Right ventricle myocardium inferior (tissue), 1 donor: ENCODE data around the gene AURKAIP1. TPM values are rescaled to one million over a fixed set of nuclear protein-coding genes. Genes with fewer than 3 reads are reported as not detected.
A peak's percentile ranks its signal among the peaks of the same experiment; 100 is the strongest.
"Not testable (repeated sequence)": the region's sequence is repeated elsewhere in the genome, so short reads cannot be mapped to it uniquely, and the experiment has no call there.

ENCODE experiments used
- ATAC-seq: fragments of 200-7000 bp; cut with Tn5 transposase; one replicate; pipeline ENCODE4 v1.9.1; 2020; ENCODE audit warnings: mild to moderate bottlenecking, moderate library complexity
- DNase-seq: peaks from one replicate; pipeline ENCODE4 v3.0.0; 2021; ENCODE audit errors: missing footprints
- intact Hi-C: fragments of 100-400 bp; cut with DNase I; formaldehyde crosslinking; loops from one replicate; pipeline ENCODE4 v1.11.0; 2022
- total RNA-seq: library from RNA; stranded (reverse); fragmentation: NEBNext Ultra II Directional; extraction: Animal tissue kit (Norgen Biotek cat#: 25700); gene quantifications from one replicate; pipeline ENCODE4 v1.2.1, GENCODE V29; 2021
- donor health status: DM: no; HTN: yes; CAD: no; lungs with severe emphysema.

The AURKAIP1 gene
- total RNA-seq, 1 donor from 2014 or later: 265 TPM

DNA sequence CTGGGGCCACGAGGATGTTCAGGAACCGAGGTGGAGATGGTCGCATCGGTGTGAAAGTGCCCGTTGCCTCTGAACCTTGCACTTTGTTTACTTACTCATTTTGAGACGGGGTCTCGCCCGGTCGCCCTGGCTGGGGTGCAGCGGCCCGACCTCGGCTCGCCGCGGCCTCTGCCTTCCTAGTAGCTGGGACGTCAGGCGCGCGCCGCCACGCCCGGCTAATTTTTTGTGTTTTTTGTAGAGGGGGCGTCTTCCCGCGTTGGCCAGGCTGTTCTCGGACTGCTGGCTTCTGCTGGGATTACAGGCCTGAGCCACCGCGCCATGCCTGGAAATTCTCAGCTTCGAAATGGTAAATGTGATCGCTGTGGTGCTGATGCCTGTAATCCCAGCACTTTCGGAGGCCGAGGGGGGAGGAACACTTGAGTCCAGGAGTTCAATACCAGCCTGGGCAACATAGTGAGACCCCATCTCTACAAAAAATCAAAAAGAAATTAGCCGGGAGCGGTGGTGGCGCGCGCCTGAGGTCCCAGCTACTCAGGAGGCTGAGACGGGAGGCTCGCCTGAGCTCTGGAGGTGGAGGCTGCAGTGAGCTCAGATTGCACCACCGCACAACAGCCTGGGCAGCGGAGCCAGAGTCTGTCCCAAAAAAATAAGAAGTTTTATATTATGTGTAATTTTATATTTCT is 32.8 kb upstream of the AURKAIP1 start:
- ATAC-seq (no peak), DNase-seq (no peak)
- intact Hi-C loops: loop anchor here (5.0 kb wide), 1 partner anchor 35 kb away; no protein-coding TSS in a partner anchor

DNA sequence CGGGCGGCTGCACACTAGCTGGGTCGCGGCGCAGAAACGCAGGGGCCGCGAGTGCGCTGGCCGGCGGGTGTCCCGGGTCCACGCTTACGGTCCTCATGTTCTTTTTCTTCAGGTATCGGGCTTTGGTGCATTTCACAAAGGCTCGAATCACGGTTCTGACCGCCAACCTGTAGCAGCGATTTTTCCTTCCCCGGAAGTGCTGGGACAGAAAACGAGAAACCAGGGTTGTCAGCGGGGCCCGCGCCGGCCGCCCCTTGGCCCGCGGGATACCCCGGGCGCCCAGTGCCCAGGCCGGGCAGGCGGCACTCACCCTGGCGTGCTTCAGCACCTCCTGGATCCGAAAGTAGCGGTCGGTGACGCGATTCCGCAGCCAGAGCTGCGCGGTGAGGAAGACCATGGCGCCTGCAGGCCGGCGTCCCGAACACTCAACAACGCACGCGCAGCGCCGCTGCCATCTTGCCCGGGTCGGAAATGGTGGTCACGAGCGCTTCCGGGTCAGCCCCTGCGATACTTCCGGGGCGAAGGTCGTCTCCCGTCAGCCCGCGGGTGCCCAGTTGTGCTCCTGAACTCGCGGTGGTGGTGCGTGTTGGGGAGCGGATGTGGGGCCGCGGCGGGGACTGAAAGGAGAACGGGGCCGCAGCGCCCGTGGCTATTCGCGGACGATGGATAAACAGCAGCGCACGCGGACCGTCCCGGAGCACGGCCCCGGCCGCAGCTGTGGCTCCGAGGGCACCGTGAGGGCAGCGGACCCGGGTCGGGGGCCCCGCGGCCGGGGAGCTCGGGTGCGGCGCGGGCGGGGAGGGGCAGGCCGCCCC is 32.0 kb upstream of the AURKAIP1 start, which contains the start of gene MRPL20:
Gene MRPL20 (minus strand): TSS at position 473 of the 815 bp plus-strand sequence. CDS start 76 bp downstream, at position 397.
- intact Hi-C loops: loop anchor here (5.0 kb wide), 1 partner anchor 35 kb away; no protein-coding TSS in a partner anchor

DNA sequence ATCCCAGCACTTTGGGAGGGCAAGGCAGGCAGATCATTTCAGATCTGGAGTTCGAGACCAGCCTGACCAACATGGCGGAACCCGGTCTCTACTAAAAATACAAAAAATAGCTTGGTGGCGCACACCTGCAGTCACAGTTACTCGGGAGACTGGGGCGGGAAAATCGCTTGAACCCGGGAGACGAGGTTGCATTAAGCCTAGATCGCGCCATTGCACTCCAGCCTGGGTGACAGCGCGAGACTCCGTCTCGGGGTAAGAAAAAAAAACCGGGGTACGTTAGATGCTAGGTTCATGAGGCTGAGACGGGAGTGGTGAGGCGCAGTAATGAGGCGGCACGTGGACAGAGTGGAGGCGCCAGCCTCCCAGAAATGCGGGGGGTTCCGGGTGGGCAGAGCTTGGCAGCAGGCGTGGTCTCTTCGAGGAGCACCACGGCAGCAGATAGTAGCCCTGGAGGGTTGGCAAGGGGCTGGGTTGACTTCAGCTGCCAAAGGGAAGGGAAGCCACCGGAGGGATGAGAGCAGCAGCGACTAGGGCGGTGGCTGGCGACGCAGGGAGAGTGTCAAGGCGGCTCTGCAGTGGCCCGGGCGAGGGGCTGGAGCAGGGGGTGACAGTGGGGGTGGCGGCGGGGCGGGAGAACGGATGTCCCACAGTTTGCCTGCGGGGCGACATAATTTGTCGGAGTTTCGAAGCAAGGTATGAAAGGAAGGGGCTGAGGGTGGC is 31.3 kb upstream of the AURKAIP1 start:
- DNase-seq (no peak), ATAC-seq (no peak)
- intact Hi-C loops: loop anchor here (5.0 kb wide), 1 partner anchor 36 kb away; no protein-coding TSS in a partner anchor

More for the DNA sequence above, 32.0 kb upstream of the AURKAIP1 start, which contains the start of gene MRPL20:
- DNase-seq (peak; percentile 98), ATAC-seq (peak; percentile 98)

DNA sequence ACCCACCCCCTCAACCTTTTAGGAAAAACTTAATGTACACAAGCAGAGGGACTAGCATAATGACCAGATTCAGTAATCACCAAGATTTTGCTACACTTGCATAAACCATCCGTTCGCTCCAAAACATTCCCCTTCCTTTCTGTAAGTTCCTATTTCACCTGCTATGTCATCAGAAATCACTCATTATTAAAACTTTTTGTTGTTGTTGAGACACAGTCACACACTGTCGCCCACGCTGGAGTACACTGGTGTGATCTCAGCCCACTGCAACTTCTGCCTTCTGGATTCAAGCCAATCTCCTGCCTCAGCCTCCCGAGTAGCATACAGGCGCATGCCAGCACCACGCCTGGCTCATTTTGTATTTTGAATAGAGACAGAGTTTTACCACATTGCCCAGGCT is 28.6 kb upstream of the AURKAIP1 start:
- intact Hi-C loops: no loop called here

DNA sequence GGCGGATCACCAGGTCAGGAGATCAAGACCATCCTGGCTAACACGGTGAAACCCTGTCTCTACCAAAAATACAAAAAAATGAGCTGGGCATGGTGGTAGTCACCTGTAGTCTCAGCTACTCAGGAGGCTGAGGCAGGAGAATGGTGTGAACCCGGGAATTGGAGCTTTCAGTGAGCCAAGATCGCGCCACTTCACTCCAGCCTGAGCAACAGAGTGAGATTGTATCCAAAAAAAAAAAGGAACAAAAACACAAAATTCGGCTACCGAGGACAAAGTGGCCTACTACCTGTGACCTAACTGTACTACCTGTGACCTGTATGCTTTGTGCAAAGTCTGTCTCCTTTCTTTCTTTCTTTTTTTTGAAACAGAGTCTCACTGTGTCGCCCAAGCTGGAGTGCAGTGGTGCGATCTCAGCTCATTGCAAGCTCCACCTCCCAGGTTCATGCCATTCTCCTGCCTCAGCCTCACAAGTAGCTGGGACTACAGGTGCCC is 27.9 kb upstream of the AURKAIP1 start:
- ATAC-seq, intact Hi-C loops: not testable (repeated sequence)
- peak; percentile 32 for DNase-seq

More for the DNA sequence above, 28.6 kb upstream of the AURKAIP1 start:
- DNase-seq (peak; percentile 34), ATAC-seq (no peak)

DNA sequence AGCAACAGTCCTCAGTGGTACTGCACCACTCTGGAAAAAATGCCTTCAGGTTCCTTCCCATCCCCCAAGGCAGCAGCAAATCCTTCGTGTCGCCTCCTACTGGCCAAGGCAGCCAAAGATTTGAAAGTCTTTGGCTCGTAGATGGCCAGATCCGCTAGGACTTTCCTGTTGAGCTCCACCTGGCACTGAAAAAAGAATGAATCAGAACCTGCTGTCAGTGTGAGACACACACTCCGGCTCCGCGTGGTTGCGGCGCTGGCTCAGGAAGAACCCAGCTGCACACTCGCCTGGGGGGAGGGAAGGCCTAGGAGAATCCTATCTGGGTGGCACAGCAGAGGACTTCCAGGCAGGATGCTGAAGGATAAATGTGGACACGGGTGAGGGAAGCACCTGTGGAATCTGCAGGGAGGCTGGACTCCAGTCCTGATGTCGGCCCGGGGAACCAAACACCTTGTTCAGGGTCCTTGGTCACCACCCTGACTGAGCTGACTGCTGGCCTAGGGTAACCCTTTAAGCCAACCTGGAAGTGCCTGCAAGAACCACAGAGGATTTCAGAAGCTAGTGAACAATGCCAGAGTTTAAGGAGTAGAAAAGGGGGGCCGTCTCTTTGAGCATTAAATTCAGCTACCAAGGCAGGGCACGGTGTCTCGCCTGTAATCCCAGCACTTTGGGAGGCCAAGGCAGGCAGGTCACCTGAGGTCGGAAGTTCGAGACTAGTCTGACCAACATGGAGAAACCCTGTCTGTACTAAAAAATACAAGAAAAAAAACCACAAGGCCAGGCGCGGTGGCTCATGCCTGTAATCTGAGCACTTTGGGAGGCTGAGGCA is 27.3 kb upstream of the AURKAIP1 start:
- intact Hi-C loops: no loop called here
- peak; percentile 53 for DNase-seq
- ATAC-seq: no peak

DNA sequence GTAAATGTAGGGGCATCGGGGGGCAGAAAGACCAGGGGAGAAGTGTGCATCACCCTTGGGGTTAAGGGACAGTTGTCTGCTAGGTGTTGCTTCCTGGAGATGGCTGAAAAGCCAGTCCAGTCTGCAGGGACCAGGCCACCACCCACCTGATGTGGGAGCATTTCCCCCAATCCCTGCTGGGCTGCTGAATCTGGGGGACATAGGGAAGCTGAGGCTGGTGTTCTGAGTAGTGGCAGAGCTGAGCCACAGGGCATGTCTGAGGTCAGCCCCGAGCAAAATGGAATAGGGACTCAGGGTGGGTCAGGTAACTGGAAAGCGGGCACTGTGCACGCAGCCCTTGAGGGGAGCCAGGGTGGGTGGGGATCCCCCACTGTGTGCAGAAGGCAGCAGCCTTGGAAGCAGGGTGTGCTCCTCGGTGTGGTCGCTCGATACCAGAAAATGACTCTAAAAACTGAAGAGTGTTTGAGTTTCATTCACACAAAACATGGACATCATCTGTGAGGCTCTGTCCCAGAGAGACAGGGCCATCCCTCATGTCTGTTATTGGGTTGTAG is 26.5 kb upstream of the AURKAIP1 start:
- intact Hi-C loops: no loop called here
- DNase-seq: peak; percentile 62
- ATAC-seq: no peak

DNA sequence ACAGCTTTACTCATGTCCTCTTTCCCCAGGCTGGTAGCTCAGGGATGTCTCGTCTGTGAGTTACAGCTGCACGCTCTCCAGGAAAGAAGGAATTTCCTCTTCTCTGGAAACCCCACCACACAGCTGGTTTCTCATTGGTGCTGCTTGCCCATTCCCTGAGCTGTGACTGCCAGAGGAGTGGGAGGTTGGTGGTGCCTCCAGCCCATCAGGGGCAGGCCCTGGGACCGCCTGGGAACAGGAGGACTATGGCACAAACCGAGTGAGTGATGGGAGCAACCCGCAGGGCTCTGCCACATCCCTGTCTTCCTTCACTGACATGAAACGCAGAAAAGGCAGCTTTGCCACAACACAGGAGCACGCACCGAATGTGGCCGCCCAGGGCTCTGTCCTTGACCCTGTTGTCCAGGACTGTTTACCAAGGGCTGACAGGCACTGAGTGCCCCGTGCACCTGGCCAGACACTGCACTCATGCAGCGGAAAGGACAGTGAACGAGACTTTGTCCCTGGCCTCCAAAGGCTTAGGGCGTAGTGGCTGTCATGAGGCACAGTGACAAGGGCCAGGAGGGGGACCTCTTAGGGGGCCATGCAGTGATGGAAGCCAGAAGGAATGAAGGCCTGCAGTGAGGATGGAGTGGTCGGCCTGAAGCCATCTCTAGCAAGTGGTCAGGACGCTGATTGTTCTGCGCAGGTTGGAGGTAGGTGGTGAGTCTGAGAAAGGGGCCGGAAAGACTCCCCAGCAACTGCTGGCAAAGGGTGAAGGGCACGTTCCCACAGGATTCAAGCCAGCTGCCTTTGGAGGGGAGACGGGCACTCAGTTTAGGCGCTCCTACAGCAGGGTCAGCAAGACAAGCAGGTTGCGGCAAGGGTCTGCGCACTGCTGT is 25.8 kb upstream of the AURKAIP1 start:
- ATAC-seq (no peak), DNase-seq (peak; percentile 50)
- intact Hi-C loops: no loop called here

DNA sequence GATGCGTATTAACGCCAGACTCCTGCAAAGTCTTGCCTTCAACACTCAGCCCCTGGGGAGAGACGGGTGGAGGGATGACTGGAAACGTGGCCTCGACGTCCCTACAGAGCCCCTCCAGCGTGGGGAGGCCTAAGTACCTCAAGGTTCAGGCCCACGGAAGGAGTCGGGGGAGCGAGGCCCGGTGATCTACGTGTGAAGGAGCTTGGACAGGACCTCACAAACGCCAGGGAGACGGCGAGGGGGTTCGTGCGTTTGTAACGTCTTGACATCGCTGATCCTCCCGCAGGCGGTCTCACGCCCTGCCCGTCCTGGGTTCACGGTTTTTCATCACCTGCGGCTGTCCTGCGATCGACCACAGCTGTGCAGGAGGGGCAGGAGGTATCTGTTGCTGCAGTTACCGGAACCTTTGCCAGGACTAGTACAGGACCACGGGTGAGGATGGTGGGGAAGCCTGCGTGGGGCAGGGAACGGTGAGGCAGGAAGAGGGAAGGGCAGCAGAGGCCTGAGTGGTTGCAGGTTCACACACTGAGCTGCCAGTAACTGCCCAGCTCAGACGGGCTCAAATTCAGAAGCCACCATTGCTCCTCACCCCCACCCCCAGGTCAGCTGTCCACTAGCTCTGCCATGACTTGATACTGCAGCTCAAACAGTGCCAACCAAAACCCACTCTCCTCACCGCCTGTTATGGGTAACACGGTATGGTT is 25.0 kb upstream of the AURKAIP1 start:
- DNase-seq (peak; percentile 58), ATAC-seq (no peak)
- intact Hi-C loops: no loop called here

DNA sequence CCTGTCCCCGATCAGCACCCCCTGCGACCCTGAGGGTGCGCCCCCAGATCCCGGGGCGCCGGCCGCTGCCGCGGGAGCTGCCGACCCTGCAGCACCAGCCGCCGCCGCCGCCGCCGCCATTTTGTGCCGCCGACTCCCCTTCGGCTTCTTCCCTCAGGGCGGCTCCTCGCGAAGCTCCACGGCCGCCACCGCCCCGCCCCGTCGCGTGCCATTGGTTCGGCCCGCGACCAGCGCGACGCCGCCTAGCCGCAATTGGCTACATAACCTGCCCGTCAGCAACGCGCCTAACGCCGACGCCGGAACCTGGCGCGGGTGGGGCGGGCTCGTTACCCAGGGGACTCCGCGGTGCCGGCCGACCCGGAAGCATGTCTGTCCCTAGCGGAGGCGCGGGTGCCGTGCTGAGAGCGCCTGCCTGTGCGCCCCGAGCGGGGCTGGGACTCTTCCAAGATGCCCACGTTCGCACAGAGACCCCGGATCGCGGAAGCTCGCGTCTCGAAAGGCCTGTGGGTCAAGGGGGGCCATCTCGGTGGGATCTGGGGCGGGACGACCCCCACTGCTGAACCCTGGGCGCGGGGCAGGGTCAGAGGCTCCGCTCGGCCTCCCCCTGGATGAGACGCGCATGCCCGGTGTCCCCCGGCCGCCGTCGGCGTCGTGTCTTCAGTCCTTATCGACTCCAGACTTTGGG is 24.3 kb upstream of the AURKAIP1 start, which contains the start of gene CCNL2:
Gene CCNL2 (minus strand): TSS at position 149 of the 685 bp plus-strand sequence. CDS start 29 bp downstream, at position 120.
- peak; percentile 100 for DNase-seq
- peak; percentile 97 for ATAC-seq
- intact Hi-C loops: no loop called here

DNA sequence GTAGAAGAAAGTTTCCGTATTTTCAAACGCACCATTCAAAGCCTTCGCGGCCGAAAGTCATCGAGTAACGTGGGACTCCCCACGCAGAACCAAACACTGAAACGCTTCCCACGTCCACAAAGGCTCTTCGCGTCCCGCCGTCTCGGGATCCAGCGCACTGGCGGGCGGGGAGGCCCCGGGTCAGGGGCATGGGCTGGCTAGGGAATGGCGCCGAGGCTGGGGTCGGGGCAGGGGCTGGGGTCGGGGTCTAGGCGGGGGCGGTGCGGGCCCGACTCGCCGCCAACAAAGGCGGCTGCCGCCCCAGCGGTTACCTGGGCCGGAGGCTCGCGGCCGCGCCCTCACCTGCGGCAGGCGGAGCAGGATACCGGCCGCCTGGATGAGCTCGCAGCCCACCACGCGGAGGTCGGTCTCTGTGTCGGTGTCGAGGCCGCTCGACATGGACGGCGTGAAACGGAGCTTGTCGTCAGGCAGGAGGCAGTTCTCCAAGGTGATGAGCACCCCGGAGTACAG is 23.7 kb upstream of the AURKAIP1 start:
- no peak for ATAC-seq
- intact Hi-C loops: no loop called here
- no peak for DNase-seq

DNA sequence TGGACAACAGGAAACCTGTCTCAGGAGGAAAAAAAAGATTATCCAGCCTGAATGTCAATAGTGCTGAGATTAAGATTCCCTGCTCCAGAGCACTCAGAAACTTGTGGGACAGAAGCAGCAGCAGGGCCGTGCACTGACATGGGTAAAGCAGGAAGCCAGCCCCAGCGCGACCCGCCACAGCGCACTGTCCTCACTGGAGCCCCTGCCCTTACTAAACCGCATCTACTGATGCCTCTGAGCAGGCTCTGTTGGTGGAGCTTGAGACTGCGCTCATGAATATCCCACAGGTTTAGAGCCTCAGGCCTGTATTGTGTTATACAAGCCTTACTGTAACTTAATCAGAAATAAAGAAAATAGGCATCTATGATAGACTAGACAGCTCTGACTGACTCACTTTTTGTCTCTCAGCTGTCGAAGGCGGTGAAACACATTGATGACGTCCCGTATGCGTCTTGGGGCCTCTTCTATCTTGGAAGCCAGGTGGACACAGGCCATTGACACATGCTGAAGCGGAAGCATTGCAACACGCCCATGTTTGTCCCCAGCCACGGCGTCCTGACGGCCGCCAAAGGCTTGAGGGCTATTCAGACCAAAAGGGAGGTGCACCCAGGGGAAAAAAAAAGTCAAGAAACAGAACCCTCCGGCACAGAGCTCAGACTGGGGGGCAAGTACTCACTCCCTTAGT is 23.0 kb upstream of the AURKAIP1 start:
- intact Hi-C loops: no loop called here
- DNase-seq (peak; percentile 58), ATAC-seq (no peak)

DNA sequence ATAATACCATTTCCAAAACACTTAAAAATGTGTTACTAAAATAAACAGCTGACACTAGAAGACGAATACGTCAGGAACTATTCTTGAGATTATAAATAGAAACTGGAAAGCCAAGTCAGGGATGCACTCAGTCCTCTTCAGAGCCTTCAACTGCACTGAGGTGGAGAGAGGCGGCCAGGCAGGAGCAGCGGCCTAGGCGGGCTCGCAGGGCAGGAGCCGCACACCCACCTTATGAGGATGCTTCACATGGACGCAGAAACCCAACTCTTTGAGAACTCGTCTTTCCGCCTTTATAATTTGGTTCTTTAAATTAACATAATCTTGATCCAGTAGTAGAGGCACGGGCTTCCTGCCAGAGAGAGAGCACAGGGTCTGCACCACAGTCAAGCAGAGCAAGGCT is 20.2 kb upstream of the AURKAIP1 start:
- DNase-seq (peak; percentile 55), ATAC-seq (no peak)
- intact Hi-C loops: no loop called here

DNA sequence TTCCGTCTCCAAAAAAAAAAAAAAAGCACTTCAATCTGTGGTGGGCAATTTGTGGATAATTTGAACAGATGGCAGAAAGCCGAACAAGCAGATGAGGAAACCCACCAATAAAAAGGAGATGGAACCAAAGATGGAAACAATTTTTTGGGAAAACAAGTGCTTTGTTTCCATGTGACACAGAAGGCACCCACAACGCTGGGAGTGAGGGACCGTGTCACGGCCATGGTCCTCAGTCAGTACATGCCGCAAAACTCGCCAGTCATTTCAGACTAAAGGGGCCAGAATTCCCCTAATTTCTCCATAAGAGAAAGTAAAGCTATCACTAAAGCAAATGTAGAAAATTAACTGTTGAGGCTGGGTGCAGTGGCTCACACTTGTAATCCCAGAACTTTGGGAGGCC is 19.1 kb upstream of the AURKAIP1 start:
- DNase-seq (no peak), ATAC-seq (no peak)
- intact Hi-C loops: no loop called here

DNA sequence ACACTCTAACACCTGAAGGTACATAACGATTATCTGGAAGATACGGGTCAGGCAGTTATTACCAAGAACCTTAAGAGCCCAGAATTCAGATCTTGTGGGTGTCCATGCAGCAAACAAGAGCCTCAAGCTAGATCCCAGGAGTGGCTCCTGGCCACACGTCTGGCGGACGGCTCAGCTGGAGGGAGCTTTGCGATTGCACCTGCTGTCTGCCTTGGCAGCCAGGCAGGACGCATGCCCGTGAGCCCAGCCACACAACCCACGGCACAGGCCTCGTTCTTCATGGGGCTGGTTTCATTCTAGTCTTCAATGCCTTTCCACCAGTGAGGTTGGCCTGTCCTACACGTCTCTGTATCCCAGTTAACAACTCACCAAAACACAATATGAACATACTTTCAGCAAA is 18.4 kb upstream of the AURKAIP1 start:
- ATAC-seq: no peak
- no peak for DNase-seq
- intact Hi-C loops: no loop called here
